Muscle layer of colon (tissue), 2 donors: ENCODE results near the gene ATRNL1.
"Not testable (repeated sequence)": the region's sequence is repeated elsewhere in the genome, so short reads cannot be mapped to it uniquely, and the experiment has no call there.

Experiments used
- H3K27ac ChIP-seq: one replicate; pipeline ENCODE4 v1.7.0; 2013; ENCODE audit warnings: low read depth, mild to moderate bottlenecking, low read length, moderate library complexity
- H3K27me3 ChIP-seq, 2 donors: one replicate each; pipeline ENCODE4 v1.7.0; 2013; ENCODE audit warnings: low read length in 2 of 2, mild to moderate bottlenecking in 2 of 2; ENCODE audit not compliant: insufficient read depth in 2 of 2, control insufficient read depth in 1 of 2
- H3K36me3 ChIP-seq: one replicate; pipeline ENCODE4 v1.7.0; 2013; ENCODE audit warnings: mild to moderate bottlenecking, low read length; ENCODE audit not compliant: insufficient read depth
- H3K4me1 ChIP-seq: one replicate; pipeline ENCODE4 v1.7.0; 2013; ENCODE audit warnings: mild to moderate bottlenecking, low read length; ENCODE audit not compliant: insufficient read depth
- H3K4me3 ChIP-seq, 2 donors: one replicate each; pipeline ENCODE4 v1.7.0; 2013; ENCODE audit warnings: low read length in 2 of 2, low read depth in 1 of 2, mild to moderate bottlenecking in 1 of 2, moderate library complexity in 1 of 2
- H3K9ac ChIP-seq: one replicate; pipeline ENCODE4 v1.7.0; 2013; ENCODE audit warnings: low read length
- H3K9me3 ChIP-seq: one replicate; pipeline ENCODE4 v1.7.0; 2013; ENCODE audit warnings: mild to moderate bottlenecking, low read length
- donor health status: abdominal sarcoma.
- donor health status: Adenocarcinoma of cecum.

Gene ATRNL1

DNA sequence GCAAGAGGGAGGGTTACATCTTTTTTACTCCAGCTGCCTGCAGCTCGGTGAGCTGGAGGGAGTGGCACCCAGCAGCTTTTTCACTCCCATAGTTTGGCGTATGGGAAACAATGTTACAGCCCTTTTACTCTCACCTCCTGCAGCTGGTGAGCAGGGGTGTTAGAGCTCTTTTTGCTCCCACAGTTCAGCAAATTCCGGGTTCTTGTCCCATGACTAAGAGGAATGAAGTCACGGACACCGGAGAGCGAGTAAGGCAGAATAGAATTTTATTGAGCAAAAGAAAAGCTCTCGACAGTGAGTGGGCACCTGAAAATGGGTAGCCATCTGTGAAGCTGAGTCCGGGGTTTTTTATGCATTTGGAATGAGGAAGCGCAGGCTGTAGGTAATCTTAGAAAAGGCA is 733.2 kb downstream of the ATRNL1 start:
- no peak overlapping the region for H3K27ac ChIP-seq

DNA sequence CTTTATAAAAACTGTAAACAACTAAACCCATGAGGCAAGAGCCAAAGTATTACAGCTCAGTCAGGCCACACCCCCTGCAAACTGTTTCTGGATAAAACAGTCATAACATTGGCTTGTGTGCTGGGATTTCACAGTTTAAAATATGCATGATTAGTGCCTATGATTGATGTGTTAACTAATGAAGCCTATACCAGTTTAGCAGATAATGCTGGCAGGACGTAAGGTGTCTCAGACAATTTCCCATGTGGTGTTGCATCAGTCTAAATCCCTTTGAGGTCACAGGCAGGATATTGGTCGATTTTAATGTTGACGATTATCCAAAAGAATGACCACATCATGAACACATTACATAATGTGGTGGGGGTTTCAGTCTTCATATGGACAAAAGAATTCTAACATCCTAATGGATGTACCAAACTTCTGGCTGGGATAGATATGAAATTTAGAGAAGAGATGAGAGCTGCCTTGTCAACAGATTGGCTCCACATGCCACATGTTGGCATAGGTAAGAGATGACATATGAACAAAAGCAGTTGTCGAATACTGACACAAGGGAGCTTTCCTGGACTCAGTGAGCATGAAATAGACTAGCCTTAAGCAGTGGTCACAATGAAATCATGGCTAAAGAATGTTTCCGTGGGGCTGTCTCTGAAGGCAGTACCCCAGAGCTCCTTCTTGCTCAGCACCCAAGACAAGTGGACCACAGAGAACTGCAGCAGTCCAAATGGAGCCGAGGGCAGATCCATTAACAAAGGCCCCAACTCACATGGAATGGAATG is 734.3 kb downstream of the ATRNL1 start:
- peaks cover 16% of the 10 kb centered on the region for H3K4me1 ChIP-seq
- no peaks in the 10 kb centered on the region for H3K9me3 ChIP-seq
- H3K27ac ChIP-seq: no peak overlapping the region
- H3K27me3 ChIP-seq: no peaks in the 10 kb centered on the region
- H3K4me3 ChIP-seq: no peak overlapping the region
- no peak overlapping the region for H3K9ac ChIP-seq
- H3K36me3 ChIP-seq: no peaks in the 10 kb centered on the region

More for the DNA sequence above, 733.2 kb downstream of the ATRNL1 start:
- no peaks in the 10 kb centered on the region for H3K36me3 ChIP-seq
- no peaks in the 10 kb centered on the region for H3K27me3 ChIP-seq
- no peak overlapping the region for H3K4me3 ChIP-seq
- peaks cover 16% of the 10 kb centered on the region for H3K4me1 ChIP-seq
- H3K9ac ChIP-seq: no peak overlapping the region
- no peaks in the 10 kb centered on the region for H3K9me3 ChIP-seq

DNA sequence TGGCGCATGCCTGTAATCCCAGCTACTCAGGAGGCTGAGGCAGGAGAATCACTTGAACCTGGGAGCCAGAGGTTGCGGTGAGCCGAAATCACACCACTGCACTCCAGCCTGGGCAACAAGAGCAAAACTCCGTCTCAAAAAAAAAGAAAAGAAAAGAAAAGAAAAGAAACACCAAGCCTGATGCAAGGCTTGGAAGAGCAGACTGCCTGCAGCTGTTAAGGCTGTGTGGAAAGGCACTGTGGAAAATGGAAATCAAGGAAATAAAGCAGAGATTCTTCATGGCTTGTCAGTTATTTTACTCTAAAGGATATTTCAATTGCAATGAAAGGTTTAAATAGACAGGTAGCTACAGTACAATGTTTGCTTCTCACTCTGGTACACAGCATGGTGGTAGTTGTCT is 735.0 kb downstream of the ATRNL1 start:
- H3K4me1 ChIP-seq: peaks cover 16% of the 10 kb centered on the region
- H3K9me3 ChIP-seq, H3K27me3 ChIP-seq, H3K9ac ChIP-seq, H3K4me3 ChIP-seq, H3K36me3 ChIP-seq, H3K27ac ChIP-seq: not testable (repeated sequence)

DNA sequence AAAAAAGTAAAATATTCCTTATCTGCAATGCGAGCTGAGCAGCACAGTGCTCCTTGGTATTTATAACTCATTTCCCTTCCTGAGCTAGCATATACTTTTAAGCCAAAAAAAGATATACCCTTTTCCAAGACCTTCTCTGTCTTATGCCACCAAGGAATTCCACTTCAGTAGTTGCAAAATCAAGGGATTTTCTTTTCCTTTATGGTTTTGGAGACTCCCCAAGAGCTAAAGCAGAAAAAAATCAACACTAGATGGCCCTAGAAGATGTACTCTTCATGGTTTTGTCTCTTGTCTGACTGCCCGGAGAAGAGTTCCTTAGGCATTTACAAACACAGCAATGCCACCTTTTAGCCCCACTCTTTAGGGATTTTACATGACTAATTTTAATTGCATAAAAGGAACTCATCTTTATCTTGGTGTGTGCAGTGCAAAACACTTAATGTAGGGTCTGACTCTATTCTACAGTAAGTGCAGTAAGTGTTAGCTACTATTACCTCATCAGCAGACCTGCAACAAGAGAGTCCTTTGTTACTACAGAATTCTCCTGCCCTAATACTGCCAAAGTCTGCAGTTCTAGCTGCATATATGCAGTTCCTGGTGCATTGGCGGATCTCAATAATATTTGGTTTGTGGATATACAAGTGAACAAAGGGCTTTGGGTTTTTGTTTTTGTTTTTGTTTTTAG is 736.5 kb downstream of the ATRNL1 start:
- H3K9ac ChIP-seq: no peak overlapping the region
- peaks cover 16% of the 10 kb centered on the region for H3K4me1 ChIP-seq
- no peak overlapping the region for H3K4me3 ChIP-seq
- H3K27ac ChIP-seq: no peak overlapping the region
- no peaks in the 10 kb centered on the region for H3K36me3 ChIP-seq
- no peaks in the 10 kb centered on the region for H3K27me3 ChIP-seq
- no peaks in the 10 kb centered on the region for H3K9me3 ChIP-seq

DNA sequence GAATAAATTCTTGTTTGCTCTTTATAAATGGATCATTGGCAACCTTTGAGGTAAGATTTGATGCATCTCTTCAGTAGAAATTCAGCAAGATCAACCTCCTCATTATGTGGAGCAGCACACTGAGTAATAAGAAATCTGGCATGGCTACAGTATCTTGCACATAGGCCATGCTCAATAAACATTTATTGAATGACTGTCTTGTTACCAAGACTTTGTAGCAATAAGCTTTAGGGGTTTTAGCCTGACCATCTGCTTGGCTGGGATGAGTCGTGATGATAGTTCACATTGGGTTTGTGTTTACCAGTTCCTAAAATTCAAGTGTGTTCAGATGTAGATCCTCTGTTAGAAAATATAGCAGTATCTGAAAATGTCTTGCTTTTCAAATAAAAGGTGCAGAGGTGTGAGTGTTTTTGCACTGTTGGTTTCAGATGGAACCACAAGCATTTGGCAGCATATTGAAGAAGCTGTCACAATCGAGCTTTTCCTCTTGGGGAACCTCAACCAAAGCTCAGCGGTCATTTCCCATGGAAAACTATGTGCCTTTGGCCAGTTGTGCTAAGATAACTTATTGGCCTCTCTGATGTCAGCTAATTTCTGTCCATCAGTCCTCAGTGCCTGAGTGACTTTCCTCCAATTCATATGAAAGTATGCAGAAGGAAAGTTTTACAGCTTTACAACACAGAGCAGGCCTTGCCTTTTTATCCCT is 737.3 kb downstream of the ATRNL1 start:
- H3K27me3 ChIP-seq: no peaks in the 10 kb centered on the region
- no peaks in the 10 kb centered on the region for H3K36me3 ChIP-seq
- H3K27ac ChIP-seq: no peak overlapping the region
- H3K4me3 ChIP-seq: no peak overlapping the region
- H3K9me3 ChIP-seq: no peaks in the 10 kb centered on the region
- H3K4me1 ChIP-seq: peaks cover 13% of the 10 kb centered on the region
- no peak overlapping the region for H3K9ac ChIP-seq

DNA sequence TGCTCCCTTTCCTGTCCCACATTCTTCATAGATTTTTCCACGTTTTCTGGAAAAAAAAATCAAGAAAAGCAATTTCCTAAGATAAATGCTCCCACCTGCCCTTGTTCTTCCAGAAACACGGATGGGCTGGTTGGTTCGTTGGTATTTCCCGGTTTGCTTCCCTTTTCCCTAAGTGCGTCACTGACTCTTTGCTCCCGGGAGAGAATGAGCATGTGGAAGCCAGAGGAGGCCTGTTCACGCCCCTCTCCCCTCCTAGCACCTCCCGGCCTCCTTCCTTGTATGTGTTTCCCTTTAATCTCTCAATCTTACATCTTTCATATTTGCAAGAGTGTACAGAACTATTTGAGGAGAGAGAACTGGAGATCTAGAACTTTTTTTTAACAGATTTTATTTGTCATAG is 737.9 kb downstream of the ATRNL1 start:
- Histone ChIP-seq H3K4me3 (no peak overlapping the region), H3K36me3 (no peaks in the 10 kb centered on the region), H3K4me1 (peaks cover 7% of the 10 kb centered on the region), H3K27me3 (no peaks in the 10 kb centered on the region), H3K9me3 (no peaks in the 10 kb centered on the region), H3K9ac (no peak overlapping the region), H3K27ac (no peak overlapping the region)

DNA sequence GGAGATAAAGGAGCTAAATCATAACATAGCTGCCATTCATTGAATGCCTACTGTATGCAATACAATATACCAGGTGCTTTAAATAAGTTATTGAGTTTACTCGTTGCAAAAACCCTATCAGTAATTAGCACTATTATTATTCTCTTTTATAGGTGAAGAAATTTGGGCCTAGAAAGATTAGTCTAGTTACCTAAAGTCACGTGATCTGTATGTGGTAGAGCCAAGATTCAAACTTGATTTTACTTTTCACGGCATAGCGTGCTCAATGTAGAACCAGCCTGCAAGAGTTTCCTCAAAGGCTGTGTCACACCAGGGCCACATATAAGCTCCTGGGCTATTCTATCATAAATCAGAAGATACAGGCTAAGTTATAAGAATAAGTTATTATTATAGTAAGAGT is 740.0 kb downstream of the ATRNL1 start:
- Histone ChIP-seq H3K9me3 (no peaks in the 10 kb centered on the region), H3K4me3 (no peak overlapping the region), H3K4me1 (peaks cover 5% of the 10 kb centered on the region), H3K9ac (no peak overlapping the region), H3K27ac (no peak overlapping the region), H3K36me3 (no peaks in the 10 kb centered on the region), H3K27me3 (no peaks in the 10 kb centered on the region)

DNA sequence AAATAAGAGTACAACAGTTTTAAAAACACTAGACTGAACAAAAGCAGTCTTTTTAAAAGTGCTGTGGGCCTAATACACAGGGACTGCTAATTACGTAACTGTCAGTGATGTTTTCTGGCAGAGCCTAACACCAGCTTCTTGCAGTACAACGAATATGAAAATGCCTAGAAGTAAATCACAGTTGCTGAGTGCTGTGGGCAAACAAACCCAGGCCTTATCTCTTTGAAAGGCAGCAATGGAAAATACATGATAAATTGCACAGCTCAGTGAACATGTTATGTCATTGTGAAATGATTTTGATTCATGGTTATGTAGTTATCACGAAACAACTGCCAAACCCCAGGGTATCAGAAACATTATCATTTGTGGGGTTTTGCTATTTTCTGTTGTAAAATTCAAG is 751.4 kb downstream of the ATRNL1 start:
- H3K36me3 ChIP-seq: no peaks in the 10 kb centered on the region
- H3K27me3 ChIP-seq: no peaks in the 10 kb centered on the region
- H3K9me3 ChIP-seq: no peaks in the 10 kb centered on the region
- no peak overlapping the region for H3K9ac ChIP-seq
- no peak overlapping the region for H3K27ac ChIP-seq
- H3K4me1 ChIP-seq: peaks cover 8% of the 10 kb centered on the region
- no peak overlapping the region for H3K4me3 ChIP-seq

DNA sequence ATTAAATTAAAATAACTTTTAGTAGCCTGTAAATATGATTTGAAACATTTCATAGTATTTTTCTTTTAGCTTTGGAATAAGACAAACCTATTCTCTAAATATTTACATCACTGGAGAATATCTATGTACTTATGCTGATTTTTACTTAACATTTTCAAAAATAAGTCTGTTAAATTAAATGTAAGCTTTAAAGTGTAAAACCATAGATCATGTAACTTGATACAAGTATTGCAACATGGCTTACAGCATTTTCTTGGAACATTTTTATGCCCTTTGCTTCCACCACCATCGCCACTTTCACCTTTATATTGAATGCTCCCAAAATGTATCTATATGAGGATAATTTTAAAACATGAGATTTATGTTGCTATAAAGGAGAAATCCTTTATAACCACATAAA is 752.8 kb downstream of the ATRNL1 start:
- no peak overlapping the region for H3K9ac ChIP-seq
- H3K27ac ChIP-seq: no peak overlapping the region
- no peaks in the 10 kb centered on the region for H3K9me3 ChIP-seq
- H3K27me3 ChIP-seq: no peaks in the 10 kb centered on the region
- H3K4me1 ChIP-seq: peaks cover 8% of the 10 kb centered on the region
- H3K36me3 ChIP-seq: no peaks in the 10 kb centered on the region
- H3K4me3 ChIP-seq: no peak overlapping the region

DNA sequence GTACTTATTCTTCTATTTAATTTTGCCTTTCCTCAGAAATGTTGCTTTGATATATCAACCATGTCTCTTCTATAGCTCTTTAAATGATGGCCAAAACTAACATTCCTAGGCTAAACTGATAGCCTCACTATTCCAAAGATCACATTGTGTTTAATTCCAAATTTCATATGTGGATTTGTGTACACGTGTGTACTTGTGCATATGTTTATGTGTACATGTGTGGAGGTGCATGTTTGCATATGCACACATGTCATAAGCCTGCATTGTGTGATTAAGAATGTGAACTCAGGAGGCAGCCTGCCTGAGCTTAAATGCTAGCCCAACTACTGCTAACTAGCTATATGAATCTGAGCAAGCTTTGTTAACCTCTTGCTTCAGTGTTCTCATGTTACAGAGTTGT is 753.4 kb downstream of the ATRNL1 start:
- Histone ChIP-seq H3K4me3 (no peak overlapping the region), H3K4me1 (peaks cover 8% of the 10 kb centered on the region), H3K36me3 (no peaks in the 10 kb centered on the region), H3K27ac (no peak overlapping the region), H3K9ac (no peak overlapping the region), H3K9me3 (no peaks in the 10 kb centered on the region), H3K27me3 (no peaks in the 10 kb centered on the region)

DNA sequence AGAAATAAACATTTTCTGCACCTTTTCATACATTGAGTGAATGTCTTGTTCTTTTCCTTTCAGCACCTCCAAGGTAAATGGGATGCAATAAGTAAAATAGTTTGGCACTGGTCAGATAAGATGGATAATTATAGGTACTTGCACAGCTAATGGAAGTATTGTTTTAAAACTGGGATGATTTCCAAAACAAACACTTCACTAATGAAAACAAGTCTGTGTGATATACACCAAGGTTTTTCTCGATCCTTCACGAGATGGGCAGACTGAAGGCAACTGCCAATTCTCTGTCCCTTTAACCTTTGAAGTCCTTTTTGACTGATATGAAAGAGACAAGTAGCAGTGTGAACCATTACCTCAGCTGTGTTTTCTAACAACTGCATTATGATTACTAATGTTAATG is 756.0 kb downstream of the ATRNL1 start:
- no peaks in the 10 kb centered on the region for H3K36me3 ChIP-seq
- H3K4me1 ChIP-seq: peaks cover 7% of the 10 kb centered on the region
- no peaks in the 10 kb centered on the region for H3K9me3 ChIP-seq
- H3K27me3 ChIP-seq: no peaks in the 10 kb centered on the region
- no peak overlapping the region for H3K9ac ChIP-seq
- no peak overlapping the region for H3K4me3 ChIP-seq
- no peak overlapping the region for H3K27ac ChIP-seq
